Measurements from ENCODE around the gene MYL12A.
"Not testable (repeated sequence)": the region's sequence is repeated elsewhere in the genome, so short reads cannot be mapped to it uniquely, and the experiment has no call there.

MYL12A gene

GRCh38 chr18:3247240-3248061 is at the start of gene MYL12A:
MYL12A (plus strand) TSS chr18:3247801; CDS start chr18:3253248, 5,447 bp downstream.
- peak; percentile 95 for DNase-seq

DNA sequence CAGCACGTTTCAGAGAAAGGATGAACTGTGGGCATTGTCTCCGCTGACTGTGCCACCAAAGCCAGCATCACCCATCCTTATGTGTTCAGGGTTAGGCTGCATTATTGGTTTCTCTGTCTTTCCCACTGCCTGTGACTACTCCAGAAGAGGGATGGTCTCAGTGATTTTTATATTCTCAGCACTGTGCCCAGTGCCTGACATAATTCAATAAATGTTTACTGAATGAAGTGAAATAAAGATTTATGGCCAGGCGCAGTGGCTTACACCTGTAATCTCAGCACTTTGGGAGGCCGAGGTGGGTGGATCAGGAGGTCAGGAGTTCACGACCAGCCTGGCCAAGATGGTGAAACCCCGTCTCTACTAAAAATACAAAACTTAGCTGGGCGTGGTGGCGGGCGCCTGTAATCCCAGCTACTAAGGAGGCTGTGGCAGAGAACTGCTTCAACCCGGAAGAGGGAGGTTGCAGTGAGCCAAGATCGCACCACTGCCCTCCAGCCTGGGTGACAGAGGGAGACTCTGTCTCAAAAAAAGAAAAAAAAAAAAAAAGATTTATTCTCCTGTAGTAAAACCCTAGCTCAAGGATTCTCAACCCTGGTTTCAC is 49.2 kb upstream of the MYL12A start:
- not testable (repeated sequence) for DNase-seq

DNA sequence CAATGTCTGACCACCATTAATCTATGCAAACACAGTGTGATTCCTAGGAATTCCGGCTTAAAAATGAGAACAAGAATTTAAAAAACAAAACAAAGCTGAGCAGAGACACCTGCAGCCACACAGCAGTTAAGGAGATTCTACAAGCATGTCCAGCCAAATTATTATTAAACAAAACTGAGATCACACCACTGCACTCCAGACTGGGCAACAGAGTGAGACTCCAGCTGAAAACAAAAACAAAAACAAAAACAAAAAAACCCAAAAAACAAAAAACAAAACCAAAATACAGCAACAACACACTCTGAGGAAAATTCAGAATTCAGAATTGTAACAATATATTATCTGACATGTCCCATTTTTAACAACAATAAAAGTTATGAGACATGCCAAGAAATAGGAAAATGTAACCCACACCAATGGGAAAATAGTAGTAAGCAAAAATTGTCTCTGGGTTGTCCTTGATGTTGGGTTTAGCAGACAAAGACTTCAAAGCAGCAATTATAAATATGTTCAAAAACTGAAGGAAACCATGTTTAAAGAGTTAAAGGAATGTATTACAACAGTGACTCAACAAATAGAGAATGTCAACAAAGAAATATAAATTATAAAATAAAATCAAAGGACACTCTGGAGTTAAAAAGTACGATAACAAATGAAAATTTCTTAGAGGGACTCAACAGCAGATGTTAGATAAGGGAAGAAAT is 47.5 kb upstream of the MYL12A start:
- DNase-seq = no peak

GRCh38 chr18:3205239-3205638 is 42.4 kb upstream of the MYL12A start:
- DNase-seq = no peak

DNA sequence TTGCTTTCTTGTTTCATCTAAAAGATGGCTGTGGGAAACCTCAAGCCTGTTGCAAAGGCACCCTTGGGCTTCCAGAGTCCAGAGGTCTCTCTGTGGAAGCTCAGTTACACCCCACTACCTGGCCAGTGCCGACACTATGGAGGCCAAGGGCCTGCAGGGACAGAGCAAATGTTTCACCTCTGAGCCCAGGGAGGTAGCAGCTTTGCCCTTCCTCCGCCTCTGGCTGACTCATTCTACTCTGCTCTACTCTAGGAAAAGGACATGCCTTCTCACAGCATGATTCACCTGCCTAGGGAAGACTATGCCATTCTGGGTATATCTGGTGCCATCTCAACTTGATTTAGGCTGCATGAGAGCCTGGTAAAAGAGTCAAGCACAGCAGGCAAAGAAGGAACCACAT is 40.0 kb upstream of the MYL12A start:
- DNase-seq = no peak

DNA sequence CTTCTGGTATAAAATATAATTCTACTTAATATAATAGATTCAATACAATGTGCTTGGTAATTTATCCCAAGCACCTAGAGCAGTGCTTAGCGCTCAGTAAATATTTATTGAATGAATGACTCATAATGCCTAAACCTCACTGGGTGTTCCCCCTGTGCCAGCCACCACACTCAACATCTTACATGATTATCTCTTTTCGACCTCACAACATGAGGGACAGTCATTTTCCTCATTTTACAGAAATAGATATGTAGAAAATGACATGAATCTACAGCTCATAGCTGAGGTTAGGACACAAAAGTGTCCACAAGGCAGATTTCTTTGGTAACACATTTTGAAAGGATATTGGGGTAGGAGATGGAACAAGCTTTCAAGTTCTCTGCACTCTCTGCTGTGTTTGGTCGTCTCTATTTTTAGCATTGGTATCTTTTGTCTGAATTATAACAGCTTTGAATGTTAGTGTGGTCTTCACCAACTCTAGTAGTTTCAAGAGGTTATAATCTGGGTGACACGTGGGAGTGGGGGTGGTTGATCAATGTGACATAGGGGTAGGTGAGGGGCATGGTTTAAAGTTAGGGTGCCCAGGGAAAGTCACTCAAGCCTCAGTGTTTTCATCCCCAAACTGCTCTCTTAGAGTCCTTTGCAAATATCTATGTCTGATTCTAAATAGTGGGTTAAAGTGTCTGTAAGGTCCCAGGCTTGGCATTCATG is 37.6 kb upstream of the MYL12A start:
- DNase-seq = no peak

DNA sequence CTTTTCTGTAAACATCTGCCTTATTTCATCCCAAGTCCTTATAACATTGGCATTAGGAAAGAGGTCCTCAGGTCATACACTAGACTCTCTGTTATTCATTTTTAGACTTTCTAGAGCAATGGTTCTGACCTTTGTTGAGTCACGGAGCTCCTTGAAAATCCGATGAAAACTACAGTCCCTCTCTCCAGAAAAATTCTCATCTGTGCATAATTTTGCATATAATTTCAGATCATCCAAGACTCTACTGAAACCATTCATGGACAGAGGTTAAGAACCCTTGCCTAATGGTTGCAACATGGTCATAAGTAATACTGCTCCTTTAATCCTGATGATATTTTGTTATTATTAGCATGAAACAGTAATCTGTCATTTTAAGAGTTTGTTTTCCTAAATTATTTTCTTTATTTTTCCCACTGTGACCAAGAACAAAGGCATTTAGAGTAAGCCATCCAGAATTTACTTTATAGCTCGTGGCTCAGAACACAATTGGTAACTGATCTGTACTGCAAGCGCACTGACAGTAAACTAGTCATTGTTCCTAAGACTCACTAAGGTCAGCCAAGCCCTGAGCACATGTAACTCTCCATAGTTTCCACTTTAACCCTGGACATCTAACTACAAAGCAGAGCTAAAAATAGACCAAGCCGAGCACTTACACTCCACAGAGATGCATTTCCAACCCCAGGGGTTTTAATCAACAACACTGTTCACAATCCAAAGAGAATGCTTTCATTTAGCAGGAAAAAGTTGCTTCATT is 36.2 kb upstream of the MYL12A start:
- peak; percentile 50 for DNase-seq

GRCh38 chr18:3212657-3213056 is 34.9 kb upstream of the MYL12A start:
- DNase-seq = no peak

GRCh38 chr18:3213300-3214059 is 34.1 kb upstream of the MYL12A start:
- no peak for DNase-seq

DNA sequence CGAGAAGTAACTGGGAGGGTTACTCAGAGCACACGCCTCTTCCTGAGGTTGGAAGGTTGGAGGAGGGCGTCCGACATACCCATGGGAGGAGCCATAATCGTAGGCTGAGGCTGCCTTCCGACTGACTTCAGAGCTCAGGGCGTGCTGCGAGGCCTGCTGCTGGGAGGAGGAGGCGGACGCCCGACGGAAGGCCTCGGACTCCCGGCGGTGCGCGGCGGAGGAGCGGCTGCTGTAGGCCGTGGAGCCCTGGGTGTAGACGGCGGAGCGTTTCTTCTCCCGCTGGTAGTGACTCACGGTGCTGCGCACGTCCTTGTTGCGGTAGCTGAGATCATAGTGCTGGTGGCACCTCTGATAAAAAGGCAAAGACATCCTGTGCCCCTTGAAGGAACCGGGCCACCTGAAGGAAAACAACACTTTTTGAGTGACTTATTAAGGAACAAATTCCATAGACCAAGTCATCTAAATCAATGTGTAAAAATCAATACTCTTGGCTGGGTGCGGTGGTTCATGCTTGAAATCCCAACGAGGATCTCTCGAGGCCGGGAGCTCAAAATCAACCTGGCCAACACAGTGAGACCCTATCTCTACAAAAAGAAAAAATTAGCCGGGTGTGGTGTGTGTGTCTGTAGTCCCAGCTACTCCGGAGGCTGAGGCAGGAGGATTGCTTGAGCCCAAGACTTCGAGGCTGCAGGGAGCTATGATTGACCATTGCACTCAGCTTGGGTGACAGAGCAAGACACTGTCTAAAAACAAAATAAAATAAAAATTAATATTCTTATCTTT is 32.6 kb upstream of the MYL12A start:
- DNase-seq = no peak

- DNase-seq = no peak
These were observed 30.6 kb upstream of the MYL12A start for GRCh38 chr18:3216987-3217386.

DNA sequence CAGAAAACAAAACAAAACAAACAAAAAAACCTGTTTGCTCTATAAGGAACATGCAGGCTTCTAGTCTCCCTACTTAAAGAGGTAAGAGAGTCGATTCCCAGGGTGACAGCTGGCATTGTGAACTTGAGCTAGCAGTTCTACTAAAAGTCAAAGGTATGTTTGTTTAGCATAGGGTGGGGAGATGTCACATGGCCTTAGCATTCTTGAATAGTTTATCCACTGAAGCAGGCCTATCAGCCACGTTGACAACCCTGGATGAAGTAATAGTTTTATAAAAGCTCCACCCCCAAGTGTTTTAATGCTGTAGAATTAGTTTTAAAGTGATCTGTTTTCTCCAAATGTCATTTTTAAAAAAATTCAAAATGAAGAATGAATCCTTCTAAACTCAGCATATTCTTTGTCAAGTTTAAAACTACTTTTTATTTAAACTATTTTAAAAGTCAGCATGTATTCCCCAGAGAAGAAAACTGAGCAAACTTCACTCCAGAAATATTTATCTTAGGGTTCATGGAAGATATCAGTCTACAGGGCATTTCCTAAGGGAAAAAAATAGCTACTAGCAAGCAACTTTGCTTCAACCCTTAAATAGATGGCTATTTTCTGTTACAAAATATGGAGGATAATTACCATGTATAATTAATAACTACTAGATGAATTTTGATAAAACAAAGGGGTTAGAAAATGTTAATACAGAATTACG is 29.5 kb upstream of the MYL12A start:
- DNase-seq = no peak

GRCh38 chr18:3218819-3219218 is 28.8 kb upstream of the MYL12A start:
- DNase-seq = no peak

DNA sequence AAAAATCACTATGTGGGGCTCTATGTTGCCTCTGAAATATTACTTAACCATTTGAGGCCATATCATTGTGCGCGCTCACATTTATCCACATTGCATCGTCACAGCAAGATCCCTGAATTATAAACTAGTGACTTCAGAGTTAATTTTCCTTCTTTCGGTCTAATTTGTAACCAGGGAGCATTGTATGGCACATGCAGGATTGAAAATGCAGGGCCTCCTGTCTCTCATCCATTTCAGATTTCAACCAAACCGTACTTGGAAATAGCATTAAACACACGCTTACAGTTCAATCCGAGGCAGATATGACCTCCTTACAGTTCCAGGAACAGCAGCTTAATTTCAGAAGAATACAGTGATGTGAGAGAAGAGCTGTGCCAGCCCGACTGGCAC is 28.4 kb upstream of the MYL12A start:
- no peak for DNase-seq

GRCh38 chr18:3219631-3220335 is 27.8 kb upstream of the MYL12A start, which contains the start of gene MYOM1:
MYOM1 (minus strand) TSS chr18:3219968; CDS start chr18:3215223, 4,745 bp downstream.
- DNase-seq = no peak

- not testable (repeated sequence) for DNase-seq
These were observed 26.7 kb upstream of the MYL12A start for GRCh38 chr18:3220868-3221267.

DNA sequence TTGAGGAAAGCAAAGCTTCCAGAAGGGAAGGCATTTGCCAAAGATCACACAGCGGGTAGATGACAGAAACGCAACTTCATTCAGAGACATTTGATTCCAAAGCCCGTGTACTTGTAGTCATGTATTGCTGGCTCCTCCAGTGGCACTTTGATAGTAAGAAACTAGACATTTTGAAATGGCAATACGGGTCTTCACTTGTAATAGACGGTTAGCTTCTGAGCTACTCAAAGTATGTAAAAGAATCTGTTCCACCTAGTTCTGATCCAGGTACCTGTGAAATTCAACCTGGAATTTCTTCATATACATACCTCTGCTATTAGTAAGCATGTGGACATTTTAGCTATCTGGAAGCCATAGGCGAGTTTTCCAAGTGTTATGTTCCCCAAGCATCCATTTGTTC is 26.1 kb upstream of the MYL12A start:
- no peak for DNase-seq

DNA sequence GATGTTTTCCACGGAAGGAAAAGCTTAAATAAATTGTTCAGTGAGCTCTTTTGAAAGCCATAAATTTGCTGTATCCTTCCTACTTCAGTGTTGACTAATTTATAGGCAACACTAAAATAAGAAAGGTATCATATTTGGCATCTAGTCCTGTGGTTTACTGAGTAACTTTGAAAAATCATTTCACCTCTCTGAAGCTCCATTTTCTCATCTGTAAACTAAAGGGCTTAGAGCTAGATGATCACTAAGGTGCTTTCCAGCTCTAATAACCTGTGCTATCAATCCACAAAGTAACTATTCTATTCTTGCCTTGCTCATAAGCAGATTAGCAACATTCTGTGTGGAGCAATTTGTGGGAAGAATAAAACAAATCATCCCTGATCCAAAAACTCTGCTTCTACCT is 24.2 kb upstream of the MYL12A start:
- DNase-seq = no peak

- no peak for DNase-seq
These were observed 23.4 kb upstream of the MYL12A start for GRCh38 chr18:3224223-3224622.

Measured in NCI-H345 (cell line).